HepG2 (cell line): ENCODE measurements around the gene PTPDC1. TPM values are rescaled to one million over a fixed set of nuclear protein-coding genes. Genes with fewer than 3 reads are reported as not detected.

Experiments used
- ATAC-seq: fragments of 200-7000 bp; cut with Tn5 transposase; 3 replicates; pipeline ENCODE4 v1.9.1; 2020; ENCODE audit warnings: mild to moderate bottlenecking, moderate library complexity
- BruUV-seq: library from RNA; stranded (reverse); fragments of 400-500 nt; replicated peaks from 2 replicates; lab custom pipeline; 2021; lab: Mats Ljungman, UMichigan
- CTCF ChIA-PET: fragments of 300-600 bp; formaldehyde crosslinking; extraction: SDS; loops from one replicate; lab custom pipeline; 2021; ENCODE audit warnings: low total read pairs, inconsistent platforms, low intra/inter-chr PET ratio; lab: Yijun Ruan, JAX
- POLR2A ChIA-PET: fragments of 350-600 bp; sonication (Branson Sonifier 250); formaldehyde crosslinking; loops from one replicate; lab custom pipeline; 2020; ENCODE audit warnings: antibody characterized with exemption, inconsistent platforms; lab: Yijun Ruan, JAX
- DNase-seq: peaks from one replicate; pipeline ENCODE4 v3.0.0-alpha.2; 2015; ENCODE audit warnings: low spot score
- FAIRE-seq: peaks from 3 replicates; lab custom pipeline; 2011; peaks lifted over from hg19 to GRCh38; lab: Jason Lieb, UNC
- H2AFZ ChIP-seq: one replicate; pipeline ENCODE4 v1.6.1; 2011; ENCODE audit warnings: low read length, inconsistent platforms
- H3K27ac ChIP-seq: fragments of 300-600 bp; 3 replicates; pipeline ENCODE4 v1.8.0; 2011; ENCODE audit warnings: mixed run types, mild to moderate bottlenecking, mixed read lengths, low read length, inconsistent platforms; ENCODE audit not compliant: insufficient read depth; ENCODE audit errors: extremely low read length
- H3K27me3 ChIP-seq, 2 experiments: fragments of 200-600 bp in 1 of 2; 2 replicates in 1 of 2; 3 replicates in 1 of 2; pipeline versions ENCODE4 v1.6.0 to v1.8.0; 2011; ENCODE audit warnings: low read length in 2 of 2, mild to moderate bottlenecking in 2 of 2, moderate library complexity in 2 of 2, inconsistent platforms in 1 of 2; ENCODE audit not compliant: insufficient read depth in 2 of 2, control insufficient read depth in 1 of 2
- H3K36me3 ChIP-seq, 2 experiments: fragments of 200-600 bp in 1 of 2; replicated peaks in 1 of 2; 2 replicates in 1 of 2; 3 replicates in 1 of 2; pipeline versions ENCODE4 v1.5.1 to v1.8.0; 2011; ENCODE audit warnings: low read length in 2 of 2, inconsistent platforms in 1 of 2; ENCODE audit not compliant: insufficient read depth in 2 of 2, control insufficient read depth in 1 of 2
- H3K4me1 ChIP-seq: 2 replicates; pipeline ENCODE4 v1.5.1; 2012; ENCODE audit warnings: low read length, inconsistent platforms; ENCODE audit not compliant: insufficient read depth
- H3K4me2 ChIP-seq: 2 replicates; pipeline ENCODE4 v1.6.0; 2011; ENCODE audit warnings: low read depth, low read length, inconsistent platforms
- H3K4me3 ChIP-seq, 3 experiments: fragments of 200-600 bp in 1 of 3; sonication (generic), shearing (Covaris generic) in 1 of 3; replicated peaks in 1 of 3; 2 replicates each; pipeline ENCODE4 v1.5.1; 2011 to 2016; ENCODE audit warnings: low read length in 3 of 3, inconsistent platforms in 2 of 3, low read depth in 2 of 3, mild to moderate bottlenecking in 2 of 3, control low read depth in 1 of 3, mixed read lengths in 1 of 3; ENCODE audit not compliant: insufficient read depth in 1 of 3
- H3K79me2 ChIP-seq: one replicate; pipeline ENCODE4 v1.6.1; 2011; ENCODE audit warnings: low read length, inconsistent platforms; ENCODE audit not compliant: insufficient read depth
- H3K9ac ChIP-seq: 2 replicates; pipeline ENCODE4 v1.6.0; 2011; ENCODE audit warnings: mild to moderate bottlenecking, low read depth, low read length, inconsistent platforms; ENCODE audit not compliant: insufficient read depth
- H3K9me3 ChIP-seq: 2 replicates; pipeline ENCODE4 v1.5.1; 2012; ENCODE audit warnings: mild to moderate bottlenecking, low read length
- H4K20me1 ChIP-seq: 2 replicates; pipeline ENCODE4 v1.6.0; 2011; ENCODE audit warnings: inconsistent platforms, mild to moderate bottlenecking, low read length, moderate library complexity; ENCODE audit not compliant: insufficient read depth
- CBFB ChIP-seq: sonication (generic); formaldehyde crosslinking; IDR thresholded peaks from 2 replicates; pipeline ENCODE4 v1.4.0; 2020; ENCODE audit warnings: missing genetic modification reagents
- CEBPZ ChIP-seq: IDR thresholded peaks from 2 replicates; pipeline ENCODE4 v1.6.1; 2012; ENCODE audit warnings: low read length, improper control_type of control experiment
- ETV5 ChIP-seq: IDR thresholded peaks from 2 replicates; pipeline ENCODE4 v1.6.1; 2018; ENCODE audit warnings: missing biosample characterization, missing genetic modification reagents, inconsistent platforms, borderline replicate concordance
- HNRNPK ChIP-seq: fragments of 200-400 bp; formaldehyde crosslinking; IDR thresholded peaks from 2 replicates; pipeline ENCODE4 v1.6.1; 2018; ENCODE audit warnings: low read length, low read depth, moderate library complexity, mild to moderate bottlenecking; ENCODE audit not compliant: poor library complexity, severe bottlenecking
- JDP2 ChIP-seq: sonication (generic); formaldehyde crosslinking; IDR thresholded peaks from 2 replicates; pipeline ENCODE4 v1.8.1; 2022; ENCODE audit warnings: missing genetic modification reagents, borderline replicate concordance
- RAD51 ChIP-seq: fragments of 450-650 bp; IDR thresholded peaks from 2 replicates; pipeline ENCODE4 v1.6.1; 2016; ENCODE audit warnings: borderline replicate concordance
- RXRA ChIP-seq: sonication (generic); formaldehyde crosslinking; IDR thresholded peaks from 2 replicates; pipeline ENCODE4 v1.5.1; 2020; ENCODE audit warnings: missing genetic modification reagents
- RXRB ChIP-seq: IDR thresholded peaks from 2 replicates; pipeline ENCODE4 v1.6.1; 2016; ENCODE audit warnings: borderline replicate concordance, missing genetic modification reagents, missing compliant biosample characterization
- SNAI1 ChIP-seq: sonication (generic); formaldehyde crosslinking; IDR thresholded peaks from 2 replicates; pipeline ENCODE4 v1.5.0; 2020; ENCODE audit warnings: mild to moderate bottlenecking, missing genetic modification reagents, borderline replicate concordance
- ZNF570 ChIP-seq: sonication (generic); formaldehyde crosslinking; IDR thresholded peaks from 2 replicates; pipeline ENCODE4 v1.4.0; 2020; ENCODE audit warnings: mild to moderate bottlenecking, missing genetic modification reagents, borderline replicate concordance
- ZNF644 ChIP-seq: IDR thresholded peaks from 2 replicates; pipeline ENCODE4 v1.6.1; 2016; ENCODE audit warnings: low read depth
- ZNF770 ChIP-seq: sonication (generic); formaldehyde crosslinking; IDR thresholded peaks from 2 replicates; pipeline ENCODE4 v1.5.0; 2020; ENCODE audit warnings: mild to moderate bottlenecking, missing genetic modification reagents
- ZNF878 ChIP-seq: sonication (generic); formaldehyde crosslinking; IDR thresholded peaks from 2 replicates; pipeline ENCODE4 v1.8.1; 2023; ENCODE audit warnings: mild to moderate bottlenecking, missing genetic modification reagents, moderate library complexity
- WGBS: methylation state at CpG from one replicate; pipeline ENCODE4 v1.1.6; 2017; ENCODE audit warnings: low lambda C conversion rate; 5-methylcytosine and 5-hydroxymethylcytosine counted together
- in situ Hi-C: cut with HindIII; loops from 2 replicates; pipeline ENCODE4 v1.10.0; 2017; ENCODE audit warnings: low pct_unique_long_range_greater_than_20kb; ENCODE audit not compliant: extremely low pct_ligation_motif_present
- intact Hi-C: fragments of 100-400 bp; cut with micrococcal nuclease; formaldehyde crosslinking; loops from one replicate; pipeline ENCODE4 v1.10.0; 2022; ENCODE audit not compliant: unreplicated experiment
- polyA plus RNA-seq, 8 experiments: library from polyadenylated mRNA; depleted of rRNA in 3 of 8; stranded (reverse) in 7 of 8; unstranded in 1 of 8; fragments of >200 nt; fragmentation: Illumina TruSeq in 4 of 8; extraction: Trizol in 4 of 8; gene quantifications; 2 replicates each; pipeline versions ENCODE4 v1.2.1 to v1.2.3, GENCODE V29; 2011 to 2016; ENCODE audit warnings: low read depth in 4 of 8, missing spikeins in 1 of 8, mixed read lengths in 1 of 8; ENCODE audit not compliant: insufficient read depth in 1 of 8
- total RNA-seq, 5 experiments: library from RNA; depleted of rRNA; stranded (reverse); fragments of >200 nt; fragmentation: Illumina TruSeq; extraction: Trizol; gene quantifications; 2 replicates each; pipeline ENCODE4 v1.2.3, GENCODE V29; 2016; ENCODE audit warnings: low read depth in 1 of 5
- TF ChIP-seq, protein P1 (sequence below): sonication (generic); formaldehyde crosslinking; IDR thresholded peaks from 2 replicates; pipeline ENCODE4 v1.8.0; 2022; ENCODE audit warnings: low read depth, missing genetic modification reagents

PTPDC1 gene
- total and polyA plus RNA-seq, 2 of the 13 experiments (the other 11 are each of a cell fraction or from before 2014, with no cell fraction given): 6.1 to 8.6 TPM

DNA sequence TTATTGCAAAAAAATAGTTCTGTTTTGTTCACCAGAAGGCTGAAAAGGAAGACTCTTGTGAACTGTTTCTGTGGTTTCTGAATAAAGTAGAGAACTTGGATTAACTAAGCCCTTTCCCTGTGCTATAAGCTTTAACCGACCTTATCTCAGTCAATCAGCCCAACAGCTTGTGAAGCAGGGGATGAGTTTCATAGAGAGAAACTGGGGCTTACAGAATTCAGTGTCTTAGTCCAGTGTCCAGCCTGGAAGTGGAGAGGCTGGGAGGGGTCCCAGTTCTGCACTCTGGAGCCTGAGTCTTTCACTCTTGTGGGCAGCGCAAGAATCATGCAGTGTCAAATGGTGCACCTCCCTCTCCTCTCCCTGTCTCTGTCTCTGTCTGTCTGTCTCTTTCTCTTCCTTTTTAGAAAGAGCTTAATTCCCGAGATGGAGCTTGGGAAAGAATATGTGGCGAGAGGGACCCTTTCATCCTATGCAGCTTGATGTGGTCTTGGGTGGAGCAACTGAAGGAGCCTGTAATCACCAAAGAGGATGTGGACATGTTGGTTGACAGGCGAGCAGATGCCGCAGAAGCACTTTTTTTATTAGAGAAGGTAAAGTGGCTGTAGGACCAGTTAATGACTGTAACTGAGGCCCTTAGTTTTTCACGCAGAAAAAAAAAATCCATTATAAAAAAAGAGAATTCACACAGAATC, 17.0 kb downstream of the PTPDC1 start:
- BruUV-seq: no TSS peak
- no peaks in the 10 kb centered on the region for H3K4me1 ChIP-seq
- CTCF ChIA-PET: no interaction called here

More for the DNA sequence above, 17.0 kb downstream of the PTPDC1 start:
- Histone ChIP-seq H3K9me3 (no peaks in the 10 kb centered on the region), H3K36me3 (peaks cover 1 to 5% of the 10 kb centered on the region in 2 experiments; a peak in 2 of 5 replicates), H3K4me3 (no peak overlapping the region), H3K9ac (no peak overlapping the region), H3K4me2 (no peak overlapping the region), H2AFZ (no peak overlapping the region), H4K20me1 (no peaks in the 10 kb centered on the region)
- 93% methylated on average over 7 of the region's 7 CpGs for WGBS
- POLR2A ChIA-PET: no interaction called here
- no peak for FAIRE-seq
- ATAC-seq: no peak
- no peak for DNase-seq
- no peak for TF ChIP-seq ZNF878 (CRISPR knock-in tag)
- no peak for TF ChIP-seq RAD51
- TF ChIP-seq HNRNPK: no peak
- no peak for TF ChIP-seq RXRB
- TF ChIP-seq JDP2 (CRISPR knock-in tag): no peak
- no peak for TF ChIP-seq ZNF570
- TF ChIP-seq, protein P1, sequence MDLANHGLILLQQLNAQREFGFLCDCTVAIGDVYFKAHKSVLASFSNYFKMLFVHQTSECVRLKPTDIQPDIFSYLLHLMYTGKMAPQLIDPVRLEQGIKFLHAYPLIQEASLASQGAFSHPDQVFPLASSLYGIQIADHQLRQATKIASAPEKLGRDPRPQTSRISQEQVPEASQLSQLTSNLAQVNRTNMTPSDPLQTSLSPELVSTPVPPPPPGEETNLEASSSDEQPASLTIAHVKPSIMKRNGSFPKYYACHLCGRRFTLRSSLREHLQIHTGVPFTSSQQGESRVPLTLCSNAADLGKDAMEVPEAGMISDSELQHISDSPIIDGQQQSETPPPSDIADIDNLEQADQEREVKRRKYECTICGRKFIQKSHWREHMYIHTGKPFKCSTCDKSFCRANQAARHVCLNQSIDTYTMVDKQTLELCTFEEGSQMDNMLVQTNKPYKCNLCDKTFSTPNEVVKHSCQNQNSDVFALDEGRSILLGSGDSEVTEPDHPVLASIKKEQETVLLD (CRISPR knock-in tag): no peak
- no peak for TF ChIP-seq ZNF770 (CRISPR knock-in tag)
- TF ChIP-seq ZNF644: no peak
- no peak for TF ChIP-seq RXRA
- TF ChIP-seq CEBPZ: no peak
- TF ChIP-seq SNAI1 (CRISPR knock-in tag): no peak
- TF ChIP-seq CBFB (CRISPR knock-in tag): no peak
- TF ChIP-seq ETV5: no peak
- TF ChIP-seq, all 625 proteins: peak for 0
- in situ Hi-C loops (no loop called here), intact Hi-C loops (no loop called here)
- H3K79me2 ChIP-seq: no peaks in the 10 kb centered on the region
- no peak overlapping the region for H3K27ac ChIP-seq
- H3K27me3 ChIP-seq: no peaks in the 10 kb centered on the region
